Neural cell (in vitro differentiated cells): ENCODE measurements around the gene NTN4. TPM values are rescaled to one million over a fixed set of nuclear protein-coding genes. Genes with fewer than 3 reads are reported as not detected.

Source experiments
- H2AFZ ChIP-seq: fragments of 200-600, 300-800 bp; sonication (generic), shearing (Covaris generic); 2 replicates; pipeline ENCODE4 v1.6.0; 2014; ENCODE audit warnings: low read depth, mild to moderate bottlenecking, antibody characterized with exemption, low read length, moderate library complexity
- H3F3A ChIP-seq: fragments of 200-600 bp; shearing (Covaris generic); 2 replicates; pipeline ENCODE4 v1.6.1; 2016; ENCODE audit warnings: mild to moderate bottlenecking, moderate library complexity, mixed read lengths, antibody characterized with exemption, low read length; ENCODE audit not compliant: insufficient read depth, poor library complexity, severe bottlenecking
- H3K27ac ChIP-seq: fragments of 200-600, 300-800 bp; sonication (generic), shearing (Covaris generic); 2 replicates; pipeline ENCODE4 v1.5.1; 2014; ENCODE audit warnings: mild to moderate bottlenecking, low read length, moderate library complexity
- H3K27me3 ChIP-seq: fragments of 300-800, 200-600 bp; sonication (generic), shearing (Covaris generic); 2 replicates; pipeline ENCODE4 v1.6.0; 2014; ENCODE audit warnings: mild to moderate bottlenecking, low read depth, low read length, moderate library complexity; ENCODE audit not compliant: insufficient read depth
- H3K36me3 ChIP-seq: fragments of 300-800, 200-600 bp; sonication (generic), shearing (Covaris generic); 2 replicates; pipeline ENCODE4 v1.5.1; 2014; ENCODE audit warnings: mild to moderate bottlenecking, antibody characterized with exemption, low read length, moderate library complexity; ENCODE audit not compliant: insufficient read depth
- H3K4me2 ChIP-seq: fragments of 300-800, 200-600 bp; sonication (generic), shearing (Covaris generic); 2 replicates; pipeline ENCODE4 v1.6.0; 2014; ENCODE audit warnings: mild to moderate bottlenecking, low read length
- H3K4me3 ChIP-seq: fragments of 300-800, 200-600 bp; sonication (generic), shearing (Covaris generic); 2 replicates; pipeline ENCODE4 v1.5.1; 2014; ENCODE audit warnings: mild to moderate bottlenecking, low read length, moderate library complexity
- H3K79me2 ChIP-seq: fragments of 200-600 bp; shearing (Covaris generic); replicated peaks from 2 replicates; pipeline ENCODE4 v1.6.0; 2014; ENCODE audit warnings: mild to moderate bottlenecking, low read length, moderate library complexity; ENCODE audit not compliant: insufficient read depth
- H3K9ac ChIP-seq: fragments of 300-800, 200-600 bp; sonication (generic), shearing (Covaris generic); 2 replicates; pipeline ENCODE4 v1.6.1; 2016; ENCODE audit warnings: mild to moderate bottlenecking, low read length, mixed read lengths
- H3K9me2 ChIP-seq: fragments of 200-600 bp; shearing (Covaris generic); 2 replicates; pipeline ENCODE4 v1.6.1; 2016; ENCODE audit warnings: mild to moderate bottlenecking, low read length, mixed read lengths; ENCODE audit not compliant: insufficient read depth
- H3K9me3 ChIP-seq: fragments of 200-600, 300-800 bp; sonication (generic), shearing (Covaris generic); 2 replicates; pipeline ENCODE4 v1.6.1; 2016; ENCODE audit warnings: mild to moderate bottlenecking, mixed run types, low read length, moderate library complexity, mixed read lengths
- H4K20me1 ChIP-seq: fragments of 200-600 bp; shearing (Covaris generic); 2 replicates; pipeline ENCODE4 v1.6.1; 2016; ENCODE audit warnings: mild to moderate bottlenecking, mixed run types; ENCODE audit not compliant: insufficient read depth
- CTCF ChIP-seq: fragments of 450-650 bp; IDR thresholded peaks from 2 replicates; pipeline ENCODE4 v1.5.1; 2014; ENCODE audit warnings: antibody characterized with exemption, mild to moderate bottlenecking, moderate library complexity; ENCODE audit not compliant: poor library complexity, severe bottlenecking
- EP300 ChIP-seq: fragments of 450-650 bp; conservative IDR thresholded peaks from 2 replicates; pipeline ENCODE4 v1.6.1; 2014; ENCODE audit warnings: antibody characterized with exemption, mild to moderate bottlenecking, moderate library complexity; ENCODE audit not compliant: poor library complexity, severe bottlenecking
- EZH2 ChIP-seq: fragments of 200-600, 300-800 bp; shearing (Covaris generic), sonication (generic); IDR thresholded peaks from 2 replicates; pipeline ENCODE4 v1.6.1; 2014; ENCODE audit warnings: antibody characterized with exemption, low read length, borderline replicate concordance, mild to moderate bottlenecking; ENCODE audit not compliant: insufficient read depth, poor library complexity, severe bottlenecking
- MXI1 ChIP-seq: fragments of 450-650 bp; conservative IDR thresholded peaks from 2 replicates; pipeline ENCODE4 v1.6.1; 2014; ENCODE audit warnings: antibody characterized with exemption, mild to moderate bottlenecking; ENCODE audit not compliant: poor library complexity, severe bottlenecking
- POLR2AphosphoS5 ChIP-seq: IDR thresholded peaks from 2 replicates; pipeline ENCODE4 v1.6.1; 2012
- RAD21 ChIP-seq: fragments of 450-650 bp; conservative IDR thresholded peaks from 2 replicates; pipeline ENCODE4 v1.6.1; 2014; ENCODE audit warnings: antibody characterized with exemption, mild to moderate bottlenecking, moderate library complexity
- REST ChIP-seq: IDR thresholded peaks from 2 replicates; pipeline ENCODE4 v1.6.1; 2012; ENCODE audit warnings: borderline replicate concordance
- SMC3 ChIP-seq: fragments of 450-650 bp; conservative IDR thresholded peaks from 2 replicates; pipeline ENCODE4 v1.6.1; 2014; ENCODE audit warnings: antibody characterized with exemption, mild to moderate bottlenecking, moderate library complexity; ENCODE audit not compliant: poor library complexity
- TAF1 ChIP-seq: IDR thresholded peaks from 2 replicates; pipeline ENCODE4 v1.6.1; 2012; ENCODE audit warnings: low read depth
- polyA plus RNA-seq: library from polyadenylated mRNA; depleted of rRNA; stranded (reverse); fragments of >200 nt; gene quantifications from 2 replicates; pipeline ENCODE4 v1.2.3, GENCODE V29; 2014

NTN4 gene
- polyA plus RNA-seq, 1 donor from 2014 or later, result 12.4 TPM

GRCh38 chr12:95796982-95797289, 6.4 kb upstream of the NTN4 start:
- no peak overlapping the region for H3K27ac ChIP-seq
- H2AFZ ChIP-seq, result no peak overlapping the region
- no peaks in the 10 kb centered on the region for H3K9me2 ChIP-seq
- H3K4me2 ChIP-seq, result no peak overlapping the region
- H4K20me1 ChIP-seq, result no peaks in the 10 kb centered on the region
- H3F3A ChIP-seq, result no peaks in the 10 kb centered on the region
- H3K36me3 ChIP-seq, result no peaks in the 10 kb centered on the region
- peaks cover 10% of the 10 kb centered on the region for H3K27me3 ChIP-seq
- no peak for TF ChIP-seq CTCF
- TF ChIP-seq SMC3, result no peak
- no peak for TF ChIP-seq TAF1
- H3K4me3 ChIP-seq, result no peak overlapping the region
- no peaks in the 10 kb centered on the region for H3K9me3 ChIP-seq
- H3K9ac ChIP-seq, result no peak overlapping the region
- no peaks in the 10 kb centered on the region for H3K79me2 ChIP-seq

- no peaks in the 10 kb centered on the region for H3K9me3 ChIP-seq
- H3K79me2 ChIP-seq, result no peaks in the 10 kb centered on the region
- H3K27me3 ChIP-seq, result peaks cover 15% of the 10 kb centered on the region
- H3K4me3 ChIP-seq, result no peak overlapping the region
- H3K9me2 ChIP-seq, result no peaks in the 10 kb centered on the region
- H3K4me2 ChIP-seq, result no peak overlapping the region
- no peak overlapping the region for H3K9ac ChIP-seq
- H3K36me3 ChIP-seq, result no peaks in the 10 kb centered on the region
- H3K27ac ChIP-seq, result no peak overlapping the region
- H4K20me1 ChIP-seq, result no peaks in the 10 kb centered on the region
- TF ChIP-seq EP300 (no peak), REST (no peak), SMC3 (no peak), EZH2 (no peak), CTCF (no peak), POLR2AphosphoS5 (no peak), TAF1 (no peak), RAD21 (no peak), MXI1 (no peak)
- no peak overlapping the region for H2AFZ ChIP-seq
- no peaks in the 10 kb centered on the region for H3F3A ChIP-seq
Measured at GRCh38 chr12:95796225-95796981, 5.8 kb upstream of the NTN4 start.
